ENCODE data around the gene TTC12. TPM values are rescaled to one million over a fixed set of nuclear protein-coding genes. Genes with fewer than 3 reads are reported as not detected.

Gene TTC12
- polyA plus RNA-seq, 1 donor (not counting 4 experiments of a cell fraction or from before 2014, with no cell fraction given) = 27.3 TPM

GRCh38 chr11:113401718-113402117 lies 87.3 kb downstream of the TTC12 start:
- Histone ChIP-seq H3K27ac (ENCODE audit: control insufficient read depth, insufficient read depth, low read length) (no peak overlapping the region), H3K4me2 (ENCODE audit: control insufficient read depth, extremely low read depth, insufficient read depth, low read depth, low read length) (no peak overlapping the region), H3K27me3 (ENCODE audit: control insufficient read depth, extremely low read depth, insufficient read depth, low read length) (no peaks in the 10 kb centered on the region), H3K4me3 (ENCODE audit: control insufficient read depth in 2 of 3, extremely low read depth in 1 of 3, insufficient read depth in 2 of 3, low read depth in 1 of 3, low read length in 3 of 3) (no peak overlapping the region), H3K9me1 (ENCODE audit: control insufficient read depth, extremely low read depth, insufficient read depth, low read length) (no peaks in the 10 kb centered on the region), H2AFZ (ENCODE audit: control insufficient read depth, low read length) (no peak overlapping the region), H3K36me3 (ENCODE audit: control insufficient read depth in 2 of 2, extremely low read depth in 1 of 2, insufficient read depth in 2 of 2, low read length in 2 of 2) (no peaks in the 10 kb centered on the region), H3K4me1 (ENCODE audit: control insufficient read depth, extremely low read depth, insufficient read depth, low read length) (peaks cover 27% of the 10 kb centered on the region), H4K20me1 (ENCODE audit: control insufficient read depth, extremely low read depth, insufficient read depth, low read length) (no peaks in the 10 kb centered on the region), H3K9ac (ENCODE audit: control insufficient read depth, extremely low read depth, insufficient read depth, low read length) (no peak overlapping the region), H3K9me3 (ENCODE audit: control insufficient read depth, low read depth, low read length) (no peaks in the 10 kb centered on the region), H3K79me2 (ENCODE audit: control insufficient read depth, insufficient read depth, low read length) (no peaks in the 10 kb centered on the region)
- no peak for DNase-seq (ENCODE audit: low read depth, low spot score)
- TF ChIP-seq CTCF (optimal IDR thresholded peaks at IDR 0.05 in 1 of 3, IDR thresholded peaks at IDR 0.05 in 1 of 3, conservative IDR thresholded peaks at IDR 0.05 in 1 of 3; ENCODE audit: extremely low read depth in 1 of 3, insufficient read depth in 2 of 3, low read length in 3 of 3) = no peak
- no peak for TF ChIP-seq EZH2 (IDR thresholded peaks at IDR 0.05; ENCODE audit: low read length)
- peak; percentile 85 for FAIRE-seq
- dilution Hi-C loops (cut with MboI; ENCODE audit: extremely low pct_ligation_motif_present, low sequenced_read_pairs) = no loop called here

- dilution Hi-C loops (cut with MboI; ENCODE audit: extremely low pct_ligation_motif_present, low sequenced_read_pairs) = no loop called here
- TF ChIP-seq EZH2 (IDR thresholded peaks at IDR 0.05; ENCODE audit: low read length) (no peak), CTCF (optimal IDR thresholded peaks at IDR 0.05 in 1 of 3, IDR thresholded peaks at IDR 0.05 in 1 of 3, conservative IDR thresholded peaks at IDR 0.05 in 1 of 3; ENCODE audit: extremely low read depth in 1 of 3, insufficient read depth in 2 of 3, low read length in 3 of 3) (no peak)
- peak; percentile 49 for DNase-seq (ENCODE audit: low read depth, low spot score)
Observed at GRCh38 chr11:113404859-113405430, 90.6 kb downstream of the TTC12 start.

More at GRCh38 chr11:113404859-113405430, 90.6 kb downstream of the TTC12 start:
- Histone ChIP-seq H3K9ac (ENCODE audit: control insufficient read depth, extremely low read depth, insufficient read depth, low read length) (peak overlapping the region; percentile 1), H2AFZ (ENCODE audit: control insufficient read depth, low read length) (peak overlapping the region; percentile 84), H3K27ac (ENCODE audit: control insufficient read depth, insufficient read depth, low read length) (no peak overlapping the region), H3K9me3 (ENCODE audit: control insufficient read depth, low read depth, low read length) (no peaks in the 10 kb centered on the region), H3K36me3 (ENCODE audit: control insufficient read depth in 2 of 2, extremely low read depth in 1 of 2, insufficient read depth in 2 of 2, low read length in 2 of 2) (no peaks in the 10 kb centered on the region), H3K4me3 (ENCODE audit: control insufficient read depth in 2 of 3, extremely low read depth in 1 of 3, insufficient read depth in 2 of 3, low read depth in 1 of 3, low read length in 3 of 3) (no peak overlapping the region), H3K4me2 (ENCODE audit: control insufficient read depth, extremely low read depth, insufficient read depth, low read depth, low read length) (peak overlapping the region; percentile 53), H3K4me1 (ENCODE audit: control insufficient read depth, extremely low read depth, insufficient read depth, low read length) (peaks cover 27% of the 10 kb centered on the region), H3K27me3 (ENCODE audit: control insufficient read depth, extremely low read depth, insufficient read depth, low read length) (no peaks in the 10 kb centered on the region), H4K20me1 (ENCODE audit: control insufficient read depth, extremely low read depth, insufficient read depth, low read length) (no peaks in the 10 kb centered on the region), H3K79me2 (ENCODE audit: control insufficient read depth, insufficient read depth, low read length) (no peaks in the 10 kb centered on the region), H3K9me1 (ENCODE audit: control insufficient read depth, extremely low read depth, insufficient read depth, low read length) (no peaks in the 10 kb centered on the region)
- FAIRE-seq = peak; percentile 77

All from keratinocyte (primary cell).